GM18519 (cell line): ENCODE measurements around the gene DCP2.
"Not testable (repeated sequence)": the region's sequence is repeated elsewhere in the genome, so short reads cannot be mapped to it uniquely, and the experiment has no call there.

Source experiments
- ATAC-seq: cut with Tn5 transposase; IDR thresholded peaks from one replicate; pipeline ENCODE4 v1.9.1; 2021; ENCODE audit warnings: mild to moderate bottlenecking, moderate library complexity; ENCODE audit not compliant: unreplicated experiment, low FRiP score

DCP2 gene

DNA sequence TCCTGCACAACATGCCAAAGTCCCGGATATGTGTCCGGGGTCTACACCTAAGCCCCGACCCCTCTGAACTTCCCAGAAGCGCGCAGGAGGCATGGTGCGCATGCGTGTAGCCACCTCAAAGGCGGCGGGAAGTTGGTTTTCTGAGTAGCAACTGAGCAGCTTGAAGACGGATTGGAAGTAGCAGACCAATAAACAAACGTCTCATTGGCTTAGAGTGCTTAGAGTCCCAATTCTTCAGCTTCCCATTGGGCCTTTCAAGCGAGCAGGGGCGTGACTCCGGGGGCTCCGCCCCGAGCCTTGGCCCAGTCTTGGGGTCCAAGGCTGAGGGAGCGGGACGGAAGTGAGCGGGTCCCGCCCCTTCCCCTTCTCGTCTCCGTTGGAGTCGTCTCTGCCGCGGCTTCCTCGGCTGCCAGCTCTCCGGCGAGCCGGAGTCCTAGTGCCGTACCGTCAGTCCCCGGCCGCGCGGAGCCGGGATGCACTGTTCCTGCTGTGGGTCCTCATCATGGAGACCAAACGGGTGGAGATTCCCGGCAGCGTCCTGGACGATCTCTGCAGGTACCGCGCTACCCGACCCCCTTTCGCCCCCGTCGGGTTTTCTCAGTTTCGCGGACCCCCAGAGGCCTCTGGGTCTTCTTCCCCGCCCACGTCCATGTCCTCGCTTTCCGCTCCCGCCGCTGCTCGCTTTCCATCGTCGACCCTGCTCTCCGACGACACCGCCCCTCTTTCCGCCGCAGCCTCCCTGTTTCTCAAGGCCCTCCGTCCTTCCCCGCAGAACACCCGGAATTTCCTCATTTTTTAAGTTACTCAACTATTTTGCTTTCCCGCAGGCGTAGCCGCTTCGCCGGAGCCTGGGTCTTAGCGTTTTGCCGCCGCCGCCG lies at the start of gene DCP2:
Gene DCP2, plus strand, starts transcription at position 367 of the 878 bp plus-strand sequence. Its CDS starts 136 bp downstream, at position 503.
- ATAC-seq = peak; percentile 97

DNA sequence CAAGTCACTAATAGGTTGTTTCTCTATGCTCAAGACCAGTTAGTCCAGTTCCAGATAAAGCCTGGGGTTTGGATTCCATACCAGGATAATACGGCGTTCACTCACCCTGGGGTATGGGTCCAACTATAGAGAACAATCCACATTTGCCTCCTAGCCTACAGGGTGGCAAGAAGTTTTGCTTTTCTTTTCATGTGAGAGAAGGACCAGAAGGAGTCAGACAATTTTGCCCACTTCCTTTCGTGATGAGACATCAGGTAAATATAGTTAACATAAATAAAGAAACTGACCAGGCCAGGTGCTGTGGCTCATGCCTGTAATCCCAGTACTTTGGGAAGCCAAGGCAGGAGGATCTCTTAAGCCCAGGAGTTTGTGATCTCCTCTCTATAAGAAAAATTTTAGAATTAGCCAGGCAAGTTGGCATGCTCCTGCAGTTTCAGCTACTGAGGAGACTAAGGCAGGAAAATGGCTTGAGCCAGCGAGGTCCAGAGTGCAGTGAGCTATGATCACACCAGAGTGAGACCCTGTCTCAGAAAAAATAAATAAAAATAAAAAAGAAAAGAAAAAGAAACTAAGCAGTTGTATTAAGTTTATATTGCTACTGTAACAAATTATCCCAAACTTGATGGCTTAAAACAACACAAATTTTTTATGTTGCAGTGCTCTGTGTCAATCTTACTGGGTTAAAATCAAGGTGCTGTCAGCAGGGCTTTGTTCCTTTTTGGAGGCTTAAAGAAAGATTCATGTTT lies 47.1 kb upstream of the DCP2 start:
- ATAC-seq = peak; percentile 50

- ATAC-seq = peak; percentile 47
Observed at GRCh38 chr5:112930082-112930344, 46.6 kb upstream of the DCP2 start.

DNA sequence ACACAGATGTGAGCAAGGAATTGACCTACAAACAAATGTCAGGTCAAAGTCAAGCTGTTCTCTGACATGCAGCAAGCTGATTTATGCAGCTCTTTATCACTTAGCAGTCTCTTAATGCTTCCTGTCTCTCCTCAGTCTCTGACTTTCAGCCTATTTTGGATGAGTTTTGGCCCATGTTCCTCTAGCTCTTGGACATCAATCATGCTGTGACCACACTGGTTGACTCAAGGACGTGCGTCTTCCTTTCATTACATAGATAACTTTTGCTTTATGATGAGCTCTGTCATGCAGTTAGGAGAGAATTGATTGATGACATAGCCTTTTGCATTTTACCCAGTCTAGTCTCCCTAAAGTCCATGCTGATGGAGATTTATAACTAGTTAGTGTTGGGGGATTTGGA lies 45.1 kb upstream of the DCP2 start:
- no peak for ATAC-seq

DNA sequence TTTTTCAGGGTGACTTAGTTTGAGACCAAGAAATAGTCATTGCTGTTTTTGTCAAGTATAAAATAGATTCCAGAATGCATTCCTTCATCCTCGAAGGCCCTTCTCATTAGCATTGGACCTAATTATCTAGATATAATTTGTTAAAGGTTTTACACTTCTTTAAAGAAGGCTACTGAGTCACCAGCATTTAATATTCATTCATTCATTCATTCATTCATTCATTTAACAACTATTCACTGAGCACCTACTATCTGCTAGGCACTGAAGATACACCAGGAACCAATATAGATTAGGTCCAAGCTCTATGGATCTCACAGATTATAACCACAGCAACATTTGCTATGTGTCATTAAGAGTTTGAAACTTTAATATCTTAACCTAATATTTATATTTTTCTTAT lies 43.5 kb upstream of the DCP2 start:
- ATAC-seq = no peak

GRCh38 chr5:112933651-112934365 lies 42.8 kb upstream of the DCP2 start:
- no peak for ATAC-seq

DNA sequence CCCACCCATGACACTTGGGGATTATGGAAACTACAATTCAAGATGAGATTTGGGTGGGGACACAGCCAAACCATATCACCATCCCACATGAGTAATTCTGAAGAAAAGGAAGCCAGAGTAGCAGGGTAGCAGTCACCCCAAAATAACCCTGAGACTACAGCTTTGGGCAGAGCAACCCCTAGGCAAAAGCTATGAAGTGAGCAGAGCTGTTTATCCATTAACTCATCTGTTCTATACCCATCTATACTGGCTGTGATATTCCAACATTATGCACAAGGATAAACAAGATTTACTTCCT lies 42.3 kb upstream of the DCP2 start:
- no peak for ATAC-seq

DNA sequence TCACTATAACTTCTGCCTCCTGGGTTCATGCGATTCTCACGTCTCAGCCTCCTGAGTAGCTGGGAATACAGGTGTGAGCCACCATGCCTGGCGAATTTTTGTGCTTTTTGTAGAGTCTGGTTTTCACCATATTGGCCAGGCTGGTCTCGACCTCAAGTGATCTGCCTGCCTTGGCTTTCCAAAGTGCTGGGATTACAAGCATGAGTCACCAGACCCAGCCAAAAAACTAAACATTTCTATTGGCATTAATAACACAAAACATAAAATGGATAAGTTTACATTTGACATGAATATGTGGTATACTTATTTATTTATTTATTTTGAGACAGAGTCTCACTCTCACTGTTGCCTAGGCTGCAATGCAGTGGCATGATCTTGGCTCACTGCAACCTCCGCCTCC lies 40.9 kb upstream of the DCP2 start:
- no peak for ATAC-seq

DNA sequence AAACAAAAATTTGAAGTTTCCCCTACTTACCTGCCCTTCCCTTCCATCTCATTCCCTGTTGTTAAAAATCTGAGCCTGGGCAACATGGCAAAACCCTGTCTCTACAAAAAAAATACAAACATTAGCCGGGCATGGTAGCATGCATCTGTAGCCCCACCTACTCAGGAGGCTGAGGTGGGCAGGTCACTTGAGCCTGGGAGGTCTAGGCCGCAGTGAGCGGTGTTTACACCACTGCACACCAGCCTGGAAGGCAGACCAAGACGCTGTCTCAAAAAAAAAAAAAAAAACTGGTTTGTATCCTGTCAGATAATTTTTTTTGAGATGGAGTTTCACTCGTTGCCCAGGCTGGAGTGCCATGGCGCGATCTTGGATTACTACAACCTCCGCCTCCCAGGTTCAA lies 38.3 kb upstream of the DCP2 start:
- ATAC-seq = no peak

GRCh38 chr5:112940670-112941069 lies 35.9 kb upstream of the DCP2 start:
- ATAC-seq = no peak

GRCh38 chr5:112948458-112948857 lies 28.1 kb upstream of the DCP2 start:
- no peak for ATAC-seq

GRCh38 chr5:112951124-112951702 lies 25.4 kb upstream of the DCP2 start:
- no peak for ATAC-seq

DNA sequence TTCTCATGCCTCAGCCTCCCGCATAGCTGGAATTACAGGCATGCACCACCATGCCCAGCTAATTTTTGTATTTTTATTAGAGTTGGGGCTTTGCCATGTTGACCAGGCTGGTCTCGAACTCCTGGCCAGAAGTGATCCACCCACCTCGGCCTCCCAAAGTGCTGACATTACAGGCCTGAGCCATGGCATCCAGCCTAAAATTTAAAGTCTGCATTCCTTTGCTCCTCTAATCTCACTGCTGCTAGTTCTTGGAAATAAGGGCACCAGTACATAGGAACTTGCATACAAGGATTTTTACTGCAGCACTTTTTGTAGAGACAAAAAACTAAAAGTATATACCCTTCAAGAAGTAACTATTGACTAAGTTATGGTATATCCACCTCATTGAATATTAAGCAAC lies 20.0 kb upstream of the DCP2 start:
- no peak for ATAC-seq

DNA sequence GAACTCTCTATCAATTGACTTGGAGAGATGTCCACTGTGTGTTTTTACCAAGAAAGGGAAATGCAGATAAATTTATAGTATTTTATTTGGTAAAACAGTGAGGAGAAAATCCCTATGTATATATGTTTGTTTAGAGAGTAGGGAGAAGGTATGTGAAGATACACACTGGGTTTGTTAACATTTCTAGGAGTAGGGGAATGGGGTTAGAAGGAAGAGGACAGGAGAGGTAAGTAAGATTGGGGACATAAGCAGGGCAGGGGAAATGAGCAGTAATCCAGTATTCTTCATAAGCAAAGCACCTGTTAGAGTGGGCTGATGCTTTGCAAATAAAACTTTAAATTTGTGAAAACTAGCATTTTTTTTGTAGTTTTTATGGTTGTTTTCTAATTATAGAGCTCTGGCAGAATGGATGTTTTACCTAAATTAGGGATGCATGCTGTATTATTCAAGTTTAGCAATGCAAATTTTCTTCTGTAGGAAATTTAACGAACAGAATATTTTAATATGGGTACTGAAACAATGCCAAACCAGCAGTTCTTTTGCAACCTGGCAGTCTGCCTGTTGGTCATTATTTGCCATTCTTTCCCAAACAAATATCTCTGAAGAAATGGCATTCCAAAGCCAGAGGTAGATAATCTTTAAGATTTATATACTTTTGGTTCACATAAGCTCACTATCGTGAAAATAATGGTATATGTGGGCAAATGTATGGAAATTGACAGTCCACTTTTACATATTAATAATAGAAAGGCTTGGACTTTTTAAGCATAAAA lies 19.4 kb upstream of the DCP2 start:
- no peak for ATAC-seq

GRCh38 chr5:112958093-112959088 lies 18.2 kb upstream of the DCP2 start:
- peak; percentile 80 for ATAC-seq

- not testable (repeated sequence) for ATAC-seq
Observed at GRCh38 chr5:112959872-112960271, 16.7 kb upstream of the DCP2 start.

DNA sequence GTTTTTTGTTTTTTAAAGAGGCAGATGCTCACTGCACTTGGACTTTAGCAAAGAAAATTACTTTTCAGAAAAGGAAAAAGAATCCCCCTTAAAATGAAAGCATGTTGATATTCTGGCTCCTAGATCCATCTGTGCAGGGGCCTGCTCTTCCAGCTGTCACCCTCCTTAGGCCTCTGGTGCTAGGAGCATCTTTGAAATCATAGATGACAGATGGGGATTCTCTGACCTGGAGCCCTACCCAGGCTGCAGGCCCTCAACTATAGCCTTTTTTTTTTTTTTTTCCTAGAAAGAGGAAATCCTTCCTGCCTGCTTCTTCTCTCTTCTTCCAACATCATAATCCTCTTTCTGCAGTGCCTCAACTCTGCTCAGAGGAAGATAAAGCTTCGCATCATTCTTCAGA lies 16.3 kb upstream of the DCP2 start:
- no peak for ATAC-seq

GRCh38 chr5:112960863-112961504 lies 15.6 kb upstream of the DCP2 start:
- no peak for ATAC-seq

GRCh38 chr5:112963374-112963733 lies 13.2 kb upstream of the DCP2 start:
- ATAC-seq = not testable (repeated sequence)
